Spleen (tissue), 11 donors: Measurements from ENCODE around the gene PPP1R3E. TPM values are rescaled to one million over a fixed set of nuclear protein-coding genes. Genes with fewer than 3 reads are reported as not detected.

ENCODE experiments used
- DNase-seq: peaks from one replicate; pipeline ENCODE4 v3.0.0-alpha.2; 2020
- H3K27ac ChIP-seq, 8 donors: fragments of 200-600 bp; sonication (generic) in 7 of 8; 1 replicate in 4 of 8; 2 replicates in 4 of 8; pipeline versions ENCODE4 v1.5.0 to v1.8.0; 2016 to 2021; ENCODE audit warnings: inconsistent platforms in 4 of 8, mild to moderate bottlenecking in 4 of 8, moderate library complexity in 1 of 8
- H3K27me3 ChIP-seq, 7 donors: fragments of 200-600 bp; sonication (generic) in 6 of 7; replicated peaks in 1 of 7; 1 replicate in 4 of 7; 2 replicates in 3 of 7; pipeline versions ENCODE4 v1.5.0 to v1.8.0; 2016 to 2021; ENCODE audit warnings: inconsistent platforms in 3 of 7, mild to moderate bottlenecking in 1 of 7
- H3K36me3 ChIP-seq, 6 donors: fragments of 200-600 bp; sonication (generic) in 5 of 6; 1 replicate in 4 of 6; 2 replicates in 2 of 6; pipeline versions ENCODE4 v1.5.0 to v1.8.0; 2016 to 2021; ENCODE audit warnings: inconsistent platforms in 2 of 6
- H3K4me1 ChIP-seq, 6 donors: fragments of 200-600 bp; sonication (generic) in 5 of 6; 1 replicate in 3 of 6; 2 replicates in 3 of 6; pipeline versions ENCODE4 v1.5.0 to v1.8.0; 2016 to 2021; ENCODE audit warnings: inconsistent platforms in 3 of 6
- H3K4me3 ChIP-seq, 8 donors: fragments of 200-600 bp; sonication (generic) in 7 of 8; 1 replicate in 4 of 8; 2 replicates in 4 of 8; pipeline versions ENCODE4 v1.5.0 to v1.8.0; 2016 to 2021; ENCODE audit warnings: inconsistent platforms in 4 of 8, mild to moderate bottlenecking in 4 of 8, moderate library complexity in 2 of 8
- H3K9me3 ChIP-seq, 8 donors: fragments of 200-600 bp; sonication (generic) in 7 of 8; 1 replicate in 4 of 8; 2 replicates in 4 of 8; pipeline versions ENCODE4 v1.5.0 to v1.8.0; 2016 to 2021; ENCODE audit warnings: inconsistent platforms in 4 of 8
- CTCF ChIP-seq, 11 experiments: fragments of 200-600 bp in 7 of 11; fragments of 450-650 bp in 4 of 11; sonication (generic) in 4 of 11; IDR thresholded peaks in 8 of 11; conservative IDR thresholded peaks in 3 of 11; 1 replicate in 7 of 11; 2 replicates in 4 of 11; pipeline versions ENCODE4 v1.4.0 to v1.8.0; 2016 to 2021; ENCODE audit warnings: antibody characterized with exemption in 11 of 11, inconsistent platforms in 4 of 11, mild to moderate bottlenecking in 1 of 11
- POLR2A ChIP-seq, 3 donors: fragments of 450-650 bp; IDR thresholded peaks; one replicate each; pipeline ENCODE4 v1.5.1; 2017; ENCODE audit warnings: antibody characterized with exemption in 3 of 3, mild to moderate bottlenecking in 1 of 3
- POLR2AphosphoS5 ChIP-seq, 3 donors: sonication (generic); formaldehyde crosslinking; IDR thresholded peaks; one replicate each; pipeline ENCODE4 v1.5.1; 2017; ENCODE audit warnings: antibody characterized with exemption in 3 of 3
- WGBS, 5 donors: extraction: QIAGEN DNeasy Blood & Tissue Kit in 3 of 5; methylation state at CpG; one replicate each; pipeline versions ENCODE4 v1.1.5 to v1.1.7; 2013 to 2018; 5-methylcytosine and 5-hydroxymethylcytosine counted together
- intact Hi-C: fragments of 100-400 bp; cut with DNase I; formaldehyde crosslinking; loops from one replicate; pipeline ENCODE4 v1.15.0; 2023; ENCODE audit warnings: low total_unique reads
- polyA plus RNA-seq, 3 donors: library from polyadenylated mRNA; stranded (reverse); fragments of 200-250 nt; gene quantifications; one replicate each; pipeline ENCODE4 v1.2.1, GENCODE V29; 2013
- total RNA-seq, 7 donors: library from RNA; depleted of rRNA in 3 of 7; stranded (reverse); fragments of >200 nt in 3 of 7; fragmentation: NEBNext Ultra II Directional in 4 of 7; extraction: Animal tissue kit (Norgen Biotek cat#: 25700) in 4 of 7; gene quantifications; one replicate each; pipeline versions ENCODE4 v1.1.0 to v1.2.1, GENCODE V29; 2016 to 2021
- donor health status: healthy with polysubstance abuse.
- donor health status: DM: no; HTN: no; CAD: no; lungs with moderate emphysema.
- donor health status: DM: no; HTN: no; CAD: no.
- donor health status: Bipolar disorder and iron deficiency.
- donor health status: healthy.
- donor health status: DM: no; HTN: no; CAD: no.
- donor health status: DM: yes; HTN: yes; CAD: no.

PPP1R3E gene
- total and polyA plus RNA-seq, 10 donors: 18.6 to 36.7 (median 24.6) TPM

GRCh38 chr14:23258256-23258655 is 44.4 kb downstream of the PPP1R3E start:
- intact Hi-C loops: no loop called here
- no peaks in the 10 kb centered on the region for H3K4me1 ChIP-seq
- H3K4me3 ChIP-seq: no peak overlapping the region
- TF ChIP-seq CTCF (IDR thresholded peaks at IDR 0.05 in 8 of 11, conservative IDR thresholded peaks at IDR 0.05 in 3 of 11) (no peak), POLR2A (IDR thresholded peaks at IDR 0.05) (no peak), POLR2AphosphoS5 (IDR thresholded peaks at IDR 0.05) (no peak)
- no peak overlapping the region for H3K27ac ChIP-seq
- no peak for DNase-seq
- WGBS, 5 donors: 89 to 99% (median 94%) methylated on average over 5 of the region's 5 CpGs
- H3K27me3 ChIP-seq: peaks cover 0 to 21% (median 2%) of the 10 kb centered on the region in 7 donors
- no peaks in the 10 kb centered on the region for H3K36me3 ChIP-seq
- no peaks in the 10 kb centered on the region for H3K9me3 ChIP-seq

- H3K36me3 ChIP-seq: no peaks in the 10 kb centered on the region
- peaks cover 0 to 3% (median 0%) of the 10 kb centered on the region in 7 donors for H3K27me3 ChIP-seq
- H3K4me3 ChIP-seq: no peak overlapping the region
- H3K4me1 ChIP-seq: no peaks in the 10 kb centered on the region
- DNase-seq: no peak
- no peak for TF ChIP-seq CTCF (IDR thresholded peaks at IDR 0.05 in 8 of 11, conservative IDR thresholded peaks at IDR 0.05 in 3 of 11)
- no peak for TF ChIP-seq POLR2A (IDR thresholded peaks at IDR 0.05)
- no peak for TF ChIP-seq POLR2AphosphoS5 (IDR thresholded peaks at IDR 0.05)
- intact Hi-C loops: no loop called here
- WGBS, 5 donors: 46 to 67% (median 60%) methylated on average over 4 of the region's 4 CpGs
- no peaks in the 10 kb centered on the region for H3K9me3 ChIP-seq
- H3K27ac ChIP-seq: no peak overlapping the region
Observed at GRCh38 chr14:23252420-23253333, 50.0 kb downstream of the PPP1R3E start.

GRCh38 chr14:23252006-23252405 is 50.7 kb downstream of the PPP1R3E start:
- 51 to 64% (median 55%) methylated on average over 3 of the region's 3 CpGs for whole genome bisulfite sequencing, 5 donors
- Histone ChIP-seq H3K27ac (no peak overlapping the region), H3K9me3 (no peaks in the 10 kb centered on the region), H3K4me3 (no peak overlapping the region), H3K36me3 (no peaks in the 10 kb centered on the region), H3K4me1 (no peaks in the 10 kb centered on the region), H3K27me3 (peaks cover 0 to 3% (median 0%) of the 10 kb centered on the region in 7 donors)
- intact Hi-C loops: no loop called here
- TF ChIP-seq POLR2A (IDR thresholded peaks at IDR 0.05) (no peak), CTCF (IDR thresholded peaks at IDR 0.05 in 8 of 11, conservative IDR thresholded peaks at IDR 0.05 in 3 of 11) (no peak), POLR2AphosphoS5 (IDR thresholded peaks at IDR 0.05) (no peak)
- DNase-seq: no peak

GRCh38 chr14:23249824-23250223 is 52.8 kb downstream of the PPP1R3E start:
- Histone ChIP-seq H3K36me3 (no peaks in the 10 kb centered on the region), H3K27ac (no peak overlapping the region), H3K27me3 (peaks cover 0 to 3% (median 0%) of the 10 kb centered on the region in 7 donors), H3K9me3 (no peaks in the 10 kb centered on the region), H3K4me1 (no peaks in the 10 kb centered on the region), H3K4me3 (no peak overlapping the region)
- TF ChIP-seq POLR2A (IDR thresholded peaks at IDR 0.05): no peak
- TF ChIP-seq POLR2AphosphoS5 (IDR thresholded peaks at IDR 0.05): no peak
- TF ChIP-seq CTCF (IDR thresholded peaks at IDR 0.05 in 8 of 11, conservative IDR thresholded peaks at IDR 0.05 in 3 of 11): no peak
- no peak for DNase-seq
- intact Hi-C loops: no loop called here
- WGBS, 5 donors: 78 to 89% (median 82%) methylated on average over 6 of the region's 6 CpGs
